Activated CD8-positive, alpha-beta T cell treated with anti-CD3 and anti-CD28 coated beads, Interleukin-2, amount 10 ng/mL, durations not matched to agents 7 days and 5 days (primary cell): ENCODE data around the gene TMEM131. TPM values are rescaled to one million over a fixed set of nuclear protein-coding genes. Genes with fewer than 3 reads are reported as not detected.
"Not testable (repeated sequence)": the region's sequence is repeated elsewhere in the genome, so short reads cannot be mapped to it uniquely, and the experiment has no call there.

Experiments used
- ATAC-seq: fragments of 150-1000 bp; cut with Tn5 transposase; one replicate; pipeline ENCODE4 v1.10.0; 2021; ENCODE audit warnings: moderate library complexity
- CTCF ChIA-PET: fragments of 350-600 bp; sonication (Branson Sonifier 250); formaldehyde crosslinking; loops from one replicate; lab custom pipeline; 2021; ENCODE audit warnings: antibody characterized with exemption; lab: Charles Lee
- POLR2A ChIA-PET: fragments of 350-600 bp; sonication (Branson Sonifier 250); formaldehyde crosslinking; loops from one replicate; lab custom pipeline; 2021; ENCODE audit warnings: antibody characterized with exemption; lab: Charles Lee
- DNase-seq: peaks from one replicate; pipeline ENCODE4 v3.0.0-alpha.2; 2020
- H3K27ac Mint-ChIP-seq: one replicate; pipeline ENCODE4 v1.8.0; 2021; ENCODE audit warnings: mild to moderate bottlenecking, mixed read lengths
- H3K27me3 Mint-ChIP-seq: one replicate; pipeline ENCODE4 v1.8.0; 2021; ENCODE audit warnings: low read depth, mixed read lengths
- H3K36me3 Mint-ChIP-seq: one replicate; pipeline ENCODE4 v1.8.0; 2021; ENCODE audit warnings: low read depth, mixed read lengths
- H3K4me1 Mint-ChIP-seq: one replicate; pipeline ENCODE4 v1.8.0; 2021; ENCODE audit warnings: low read depth, mixed read lengths
- H3K4me3 Mint-ChIP-seq: one replicate; pipeline ENCODE4 v1.8.0; 2021; ENCODE audit warnings: mild to moderate bottlenecking, mixed read lengths
- H3K9me3 Mint-ChIP-seq: one replicate; pipeline ENCODE4 v1.8.0; 2022; ENCODE audit warnings: mixed read lengths; ENCODE audit not compliant: insufficient read depth
- total RNA-seq, 2 experiments: library from RNA; stranded (reverse); gene quantifications; one replicate each; pipeline ENCODE4 v1.2.3, GENCODE V29; 2021

Gene TMEM131
- total RNA-seq, 2 experiments from 2014 or later: 35.9 to 40.7 TPM

DNA sequence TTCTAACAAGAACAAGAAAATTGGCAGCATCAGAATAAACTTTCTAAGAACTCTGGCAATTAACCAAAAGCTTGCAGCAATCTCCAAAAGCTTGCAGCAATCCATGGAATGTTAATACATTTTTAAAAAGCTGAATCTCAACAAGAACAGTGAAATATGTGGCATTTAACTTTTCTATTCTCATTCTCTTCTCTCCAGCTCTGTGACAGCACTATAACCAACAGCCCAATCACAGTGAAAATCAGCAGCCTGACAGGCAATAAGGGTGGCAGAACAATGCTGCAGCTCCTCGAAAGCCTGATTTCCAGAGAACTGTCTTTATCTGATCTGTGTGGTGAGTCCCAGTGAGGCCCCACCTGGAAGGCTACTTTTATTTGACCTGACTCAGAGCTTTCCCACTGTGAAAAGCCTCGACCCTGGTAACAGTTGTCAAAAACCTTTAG lies 60.0 kb downstream of the TMEM131 start:
- ChIA-PET CTCF (no interaction called here), POLR2A (no interaction called here)
- H3K4me1 Mint-ChIP-seq: peaks cover 19% of the 10 kb centered on the region
- ATAC-seq: no peak
- peaks cover 4% of the 10 kb centered on the region for H3K9me3 Mint-ChIP-seq
- no peak for DNase-seq
- peaks cover 11% of the 10 kb centered on the region for H3K36me3 Mint-ChIP-seq
- no peak overlapping the region for H3K4me3 Mint-ChIP-seq
- H3K27me3 Mint-ChIP-seq: no peaks in the 10 kb centered on the region
- no peak overlapping the region for H3K27ac Mint-ChIP-seq

DNA sequence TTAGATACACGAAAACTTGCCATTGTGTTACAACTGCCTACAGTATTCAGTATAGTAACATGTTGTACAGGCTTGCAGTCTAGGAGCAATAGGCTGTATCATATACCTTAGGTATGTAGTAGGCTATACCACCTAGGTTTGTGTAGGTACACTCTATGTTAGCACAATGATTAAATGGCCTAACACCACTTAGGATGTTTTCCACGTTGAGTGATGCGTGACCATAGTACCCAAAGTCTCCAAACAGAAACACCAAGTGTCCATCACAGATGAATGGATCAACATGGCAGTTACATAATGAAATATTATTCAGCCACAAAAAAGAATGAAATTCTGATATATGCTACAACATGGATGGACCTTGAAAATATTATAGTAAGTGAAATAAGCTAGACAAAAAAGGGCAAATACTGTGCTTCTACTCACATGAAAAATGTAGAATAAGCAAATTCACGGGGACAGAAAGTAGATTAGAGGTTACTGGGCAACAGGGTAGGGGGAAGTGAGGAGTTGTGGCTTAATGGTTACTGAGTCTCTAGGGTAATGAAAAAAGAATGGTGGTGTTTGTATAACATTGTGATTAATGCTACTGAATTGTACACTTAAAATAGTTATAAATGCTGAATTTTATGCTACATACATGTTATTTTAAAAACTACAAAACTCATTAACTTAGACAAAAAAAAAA lies 62.6 kb downstream of the TMEM131 start:
- Mint-ChIP-seq H3K36me3 (peaks cover 5% of the 10 kb centered on the region), H3K27ac (no peak overlapping the region), H3K4me1 (peaks cover 19% of the 10 kb centered on the region), H3K27me3 (no peaks in the 10 kb centered on the region), H3K9me3 (no peaks in the 10 kb centered on the region), H3K4me3 (no peak overlapping the region)
- POLR2A ChIA-PET: no interaction called here
- CTCF ChIA-PET: no interaction called here
- ATAC-seq: no peak
- no peak for DNase-seq

DNA sequence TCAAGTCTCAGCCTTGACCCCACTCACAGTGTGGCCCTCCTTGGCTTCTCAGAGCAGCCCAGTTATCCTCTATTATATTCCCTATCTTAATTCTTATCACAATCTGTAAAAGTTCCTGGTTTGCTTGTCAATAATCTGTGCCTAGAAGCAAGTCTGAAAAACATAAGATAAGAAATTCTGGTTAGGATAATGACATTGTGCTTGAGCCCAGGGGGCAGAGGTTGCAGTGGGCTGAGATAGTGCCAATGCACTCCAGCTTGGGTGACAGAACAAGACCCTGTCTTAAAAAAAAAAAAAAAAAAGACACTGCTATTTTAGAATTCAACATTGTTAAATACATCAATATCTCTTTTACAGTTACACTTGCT lies 63.9 kb downstream of the TMEM131 start:
- no peak for DNase-seq
- Mint-ChIP-seq H3K9me3 (no peaks in the 10 kb centered on the region), H3K4me1 (peaks cover 15% of the 10 kb centered on the region), H3K4me3 (no peak overlapping the region), H3K27me3 (no peaks in the 10 kb centered on the region), H3K27ac (no peak overlapping the region), H3K36me3 (peaks cover 5% of the 10 kb centered on the region)
- ATAC-seq: no peak
- ChIA-PET POLR2A (interaction anchor here (0.6 kb wide), 1 partner anchor 63 kb away, joined by 3 read pairs; no protein-coding TSS in a partner anchor), CTCF (no interaction called here)

DNA sequence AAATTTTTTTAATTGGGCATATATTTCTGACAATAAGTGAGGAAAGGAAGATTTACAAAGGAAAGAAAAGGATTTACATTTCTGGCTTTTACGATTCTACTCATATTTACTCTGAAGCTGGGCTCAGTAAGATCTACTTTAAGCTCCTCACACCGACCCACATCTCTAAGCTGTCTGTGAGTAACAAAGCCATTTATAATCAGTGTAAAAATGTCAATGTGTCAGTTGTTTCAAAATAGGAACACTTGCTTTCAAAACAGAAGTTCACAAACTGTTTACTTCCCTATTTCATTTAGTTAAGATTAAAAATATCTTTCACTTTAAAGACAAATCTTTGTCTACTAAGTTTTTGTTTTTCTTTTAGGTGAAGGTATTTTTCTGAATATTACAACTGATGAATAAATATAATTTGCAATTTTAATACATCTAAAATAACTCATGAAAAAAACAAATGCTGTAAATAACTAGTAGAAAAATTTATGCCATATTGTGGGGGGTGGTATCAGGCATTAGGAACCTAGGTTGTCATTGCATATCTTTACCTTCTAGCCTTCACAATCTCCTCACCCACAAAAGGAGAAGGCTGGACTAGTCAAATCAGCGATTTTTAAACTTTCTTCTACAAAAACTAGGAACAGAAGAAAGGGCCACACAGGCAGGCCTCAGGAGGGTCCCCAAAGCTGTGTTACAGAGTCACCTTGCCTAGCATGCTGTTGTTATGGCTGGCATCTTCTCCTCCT lies 64.5 kb downstream of the TMEM131 start:
- Mint-ChIP-seq H3K4me1 (peaks cover 12% of the 10 kb centered on the region), H3K4me3 (no peak overlapping the region), H3K9me3 (no peaks in the 10 kb centered on the region), H3K27me3 (no peaks in the 10 kb centered on the region), H3K27ac (no peak overlapping the region), H3K36me3 (peaks cover 10% of the 10 kb centered on the region)
- DNase-seq: no peak
- no peak for ATAC-seq
- ChIA-PET CTCF (no interaction called here), POLR2A (no interaction called here)

DNA sequence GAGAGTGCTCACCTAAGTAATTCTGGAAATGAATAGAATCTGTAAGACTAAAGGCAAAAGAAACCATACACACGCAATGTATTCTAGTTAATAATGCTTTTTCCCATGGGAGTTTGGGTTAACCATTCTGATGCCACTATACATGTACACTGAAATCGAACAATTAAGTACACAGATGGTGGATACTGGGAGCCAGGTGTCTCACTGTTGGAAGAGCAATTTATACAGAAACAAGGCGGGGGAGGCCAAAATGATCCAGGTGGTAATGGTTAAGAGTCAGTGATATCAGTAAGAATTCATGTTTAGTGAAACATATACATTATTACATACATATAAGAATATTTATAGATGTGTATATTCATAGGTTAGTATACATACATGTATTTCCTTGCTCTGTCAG lies 67.2 kb downstream of the TMEM131 start:
- ChIA-PET POLR2A (no interaction called here), CTCF (no interaction called here)
- no peaks in the 10 kb centered on the region for H3K4me1 Mint-ChIP-seq
- H3K4me3 Mint-ChIP-seq: no peak overlapping the region
- ATAC-seq (no peak), DNase-seq (no peak)
- peaks cover 18% of the 10 kb centered on the region for H3K36me3 Mint-ChIP-seq
- H3K27ac Mint-ChIP-seq: no peak overlapping the region
- H3K27me3 Mint-ChIP-seq: no peaks in the 10 kb centered on the region
- H3K9me3 Mint-ChIP-seq: no peaks in the 10 kb centered on the region

DNA sequence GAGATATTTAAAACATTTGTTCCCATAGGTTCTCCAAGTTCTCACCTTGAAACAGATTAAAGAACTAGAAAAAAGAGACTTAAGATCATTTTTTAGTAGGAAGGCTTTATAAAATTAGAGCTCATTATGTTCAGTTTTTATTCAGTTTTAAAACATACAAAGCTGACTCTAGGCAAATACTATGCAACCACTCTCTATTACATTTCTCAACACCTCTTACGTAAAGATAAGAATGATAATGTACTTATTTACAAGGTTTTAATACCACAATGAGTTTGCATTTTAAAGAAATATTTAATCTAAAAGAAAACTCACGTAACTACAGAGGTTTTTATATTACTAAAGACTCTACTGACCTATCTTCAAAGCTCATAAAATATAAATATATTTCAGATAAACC lies 68.8 kb downstream of the TMEM131 start:
- POLR2A ChIA-PET: no interaction called here
- no peak for ATAC-seq
- peaks cover 22% of the 10 kb centered on the region for H3K36me3 Mint-ChIP-seq
- CTCF ChIA-PET: no interaction called here
- no peaks in the 10 kb centered on the region for H3K9me3 Mint-ChIP-seq
- H3K4me3 Mint-ChIP-seq: no peak overlapping the region
- H3K27me3 Mint-ChIP-seq: no peaks in the 10 kb centered on the region
- DNase-seq: no peak
- H3K27ac Mint-ChIP-seq: no peak overlapping the region
- no peaks in the 10 kb centered on the region for H3K4me1 Mint-ChIP-seq

DNA sequence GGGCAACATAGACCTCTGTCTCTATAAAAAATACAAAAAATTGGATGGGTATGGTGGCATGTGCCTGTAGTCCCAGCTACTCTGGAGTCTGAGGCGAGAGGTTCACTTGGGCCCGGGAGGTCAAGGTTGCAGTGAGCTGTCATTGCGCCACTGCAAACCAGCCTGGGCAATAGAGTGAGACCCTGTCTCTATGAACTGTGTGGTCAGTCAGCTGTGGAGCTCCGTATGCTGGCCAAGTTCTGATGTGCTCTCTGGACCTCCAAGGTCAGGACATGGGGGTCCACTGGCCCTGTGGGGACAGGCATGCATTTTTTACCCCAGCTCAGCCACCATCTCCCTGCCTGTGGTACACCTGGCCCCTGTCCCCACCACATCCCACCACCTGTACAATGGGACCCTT lies 71.6 kb downstream of the TMEM131 start:
- DNase-seq (no peak), ATAC-seq (no peak)
- ChIA-PET CTCF (no interaction called here), POLR2A (no interaction called here)
- Mint-ChIP-seq H3K4me3 (no peak overlapping the region), H3K36me3 (peaks cover 47% of the 10 kb centered on the region), H3K9me3 (no peaks in the 10 kb centered on the region), H3K4me1 (no peaks in the 10 kb centered on the region), H3K27ac (no peak overlapping the region), H3K27me3 (no peaks in the 10 kb centered on the region)

DNA sequence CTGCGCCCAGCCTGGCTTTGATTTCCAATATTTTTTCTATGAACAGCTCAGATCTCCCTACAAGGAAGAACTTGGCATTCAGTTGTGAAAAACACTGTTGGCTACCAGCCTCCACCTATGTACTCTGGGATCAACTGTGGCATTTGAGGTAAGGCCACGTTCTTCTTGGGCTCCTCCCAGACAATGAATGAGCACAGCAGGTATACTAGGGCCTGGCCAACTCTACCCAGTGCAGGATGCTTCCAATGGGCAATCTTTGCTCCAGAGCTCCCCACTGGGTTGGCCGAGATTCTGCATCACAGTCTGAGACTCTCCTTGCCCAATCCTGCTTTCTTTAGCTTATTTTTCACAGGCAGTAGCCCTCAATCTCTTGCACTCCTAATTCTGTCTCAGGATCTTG lies 75.9 kb downstream of the TMEM131 start:
- ATAC-seq: no peak
- H3K4me1 Mint-ChIP-seq: no peaks in the 10 kb centered on the region
- peaks cover 50% of the 10 kb centered on the region for H3K36me3 Mint-ChIP-seq
- H3K9me3 Mint-ChIP-seq: no peaks in the 10 kb centered on the region
- H3K27me3 Mint-ChIP-seq: no peaks in the 10 kb centered on the region
- POLR2A ChIA-PET: no interaction called here
- DNase-seq: no peak
- CTCF ChIA-PET: no interaction called here
- H3K27ac Mint-ChIP-seq: no peak overlapping the region
- H3K4me3 Mint-ChIP-seq: no peak overlapping the region

DNA sequence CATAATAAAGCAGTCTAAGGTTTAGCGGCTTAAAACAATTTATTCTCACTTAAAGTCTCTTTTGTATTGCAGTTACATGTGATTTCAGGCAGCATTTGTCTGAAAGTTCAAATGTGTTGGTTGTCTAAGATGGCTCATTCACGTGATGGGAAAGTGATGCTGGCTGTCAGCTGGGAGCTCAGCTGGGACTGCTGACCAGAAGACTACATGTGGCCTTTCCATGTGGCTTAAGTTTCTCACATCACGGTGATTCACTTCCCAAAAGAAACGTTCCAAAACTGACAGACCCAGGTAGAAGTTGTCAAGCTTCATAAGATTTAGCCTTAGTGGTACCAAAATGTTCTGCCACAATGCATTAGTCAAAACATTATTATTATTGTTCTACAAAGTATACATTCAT lies 76.9 kb downstream of the TMEM131 start:
- DNase-seq (no peak), ATAC-seq (no peak)
- no peak overlapping the region for H3K27ac Mint-ChIP-seq
- no peaks in the 10 kb centered on the region for H3K4me1 Mint-ChIP-seq
- ChIA-PET CTCF (no interaction called here), POLR2A (no interaction called here)
- peaks cover 45% of the 10 kb centered on the region for H3K36me3 Mint-ChIP-seq
- H3K9me3 Mint-ChIP-seq: no peaks in the 10 kb centered on the region
- no peak overlapping the region for H3K4me3 Mint-ChIP-seq
- no peaks in the 10 kb centered on the region for H3K27me3 Mint-ChIP-seq

DNA sequence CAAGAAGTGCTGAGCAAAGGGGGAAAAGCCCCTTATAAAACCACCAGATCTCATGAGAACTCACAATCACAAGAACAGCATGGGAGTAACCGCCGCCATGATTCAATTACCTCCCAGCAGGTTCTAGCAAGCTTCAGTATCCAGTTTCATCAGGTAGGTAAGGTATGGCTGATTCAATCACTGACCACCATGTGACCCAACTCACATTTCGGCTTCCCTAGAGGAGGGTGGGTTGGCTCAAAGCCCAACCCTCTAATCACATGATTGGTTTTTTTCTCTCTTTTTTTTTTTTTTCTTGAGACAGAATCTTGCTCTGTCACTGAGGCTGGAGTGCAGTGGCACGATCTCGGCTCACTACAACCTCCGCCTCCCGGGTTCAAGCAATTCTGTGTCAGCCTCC lies 78.1 kb downstream of the TMEM131 start:
- H3K27ac Mint-ChIP-seq, H3K4me1 Mint-ChIP-seq, DNase-seq, CTCF ChIA-PET, H3K9me3 Mint-ChIP-seq, H3K4me3 Mint-ChIP-seq, ATAC-seq, POLR2A ChIA-PET, H3K27me3 Mint-ChIP-seq: not testable (repeated sequence)
- peaks cover 45% of the 10 kb centered on the region for H3K36me3 Mint-ChIP-seq

DNA sequence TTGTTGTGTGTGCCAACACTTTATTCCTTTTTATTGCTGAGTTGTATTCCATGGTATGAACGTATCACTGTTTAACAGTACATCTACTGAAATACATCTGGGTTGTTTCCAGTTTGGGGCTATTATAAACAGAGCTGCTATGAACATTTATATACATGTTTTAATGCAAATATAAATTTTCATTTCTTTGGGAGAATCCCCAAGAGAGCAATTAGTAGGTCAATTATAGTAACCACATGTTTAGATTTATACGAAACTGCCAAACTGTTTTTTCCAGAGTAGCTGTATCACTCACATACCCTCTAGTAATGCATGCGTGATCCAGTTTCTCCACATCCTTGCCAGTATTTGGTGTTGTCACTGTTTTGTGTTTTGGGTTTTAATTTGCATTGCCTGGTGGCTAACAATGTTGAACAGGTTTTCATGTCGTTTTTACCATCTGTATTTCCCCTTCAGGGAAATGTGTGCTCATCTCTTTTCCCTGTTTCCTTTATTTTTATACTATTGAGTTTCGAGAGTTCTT lies 81.0 kb downstream of the TMEM131 start:
- ATAC-seq: no peak
- Mint-ChIP-seq H3K4me3 (no peak overlapping the region), H3K27me3 (no peaks in the 10 kb centered on the region), H3K9me3 (no peaks in the 10 kb centered on the region), H3K27ac (no peak overlapping the region), H3K4me1 (peaks cover 15% of the 10 kb centered on the region), H3K36me3 (peaks cover 32% of the 10 kb centered on the region)
- ChIA-PET POLR2A (no interaction called here), CTCF (no interaction called here)
- no peak for DNase-seq

DNA sequence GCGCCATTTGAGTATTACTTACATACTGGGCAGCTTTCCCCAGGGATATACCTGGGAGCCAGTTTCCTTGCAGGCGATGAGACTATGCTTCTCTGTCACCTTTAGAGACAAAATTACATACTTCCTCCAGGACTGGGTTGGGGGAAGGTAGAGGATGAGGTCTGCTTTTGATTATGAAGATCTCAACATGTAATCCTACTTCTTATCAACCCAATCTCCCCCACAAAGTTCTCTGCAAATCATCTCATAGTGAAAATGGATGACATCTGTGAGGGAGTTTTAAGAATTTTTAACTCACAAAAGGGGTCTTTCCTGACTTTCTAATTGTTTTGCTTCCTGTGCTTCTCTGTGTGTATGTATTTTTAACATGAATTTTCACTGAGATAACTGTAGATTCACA lies 81.9 kb downstream of the TMEM131 start:
- Mint-ChIP-seq H3K27me3 (no peaks in the 10 kb centered on the region), H3K36me3 (peaks cover 27% of the 10 kb centered on the region), H3K9me3 (no peaks in the 10 kb centered on the region), H3K27ac (no peak overlapping the region), H3K4me1 (peaks cover 15% of the 10 kb centered on the region), H3K4me3 (no peak overlapping the region)
- CTCF ChIA-PET: no interaction called here
- POLR2A ChIA-PET: no interaction called here
- no peak for DNase-seq
- ATAC-seq: no peak
